H1 (cell line): ENCODE data around the gene MYO9B.
A peak's percentile ranks its signal among the peaks of the same experiment; 100 is the strongest.

Experiments used
- CEBPB ChIP-seq: IDR thresholded peaks from 2 replicates; pipeline ENCODE4 v1.6.1; 2012; ENCODE audit warnings: low read depth, low read length
- CREB1 ChIP-seq: IDR thresholded peaks from 2 replicates; pipeline ENCODE4 v1.6.1; 2012; ENCODE audit warnings: inconsistent platforms
- EP300 ChIP-seq, 2 experiments: IDR thresholded peaks; 1 replicate in 1 of 2; 2 replicates in 1 of 2; pipeline ENCODE4 v1.6.1; 2011 to 2012; ENCODE audit warnings: low read depth in 2 of 2, low read length in 2 of 2, mild to moderate bottlenecking in 2 of 2, borderline replicate concordance in 1 of 2, inconsistent platforms in 1 of 2, moderate library complexity in 1 of 2
- EZH2 ChIP-seq: fragments of 200-600 bp; sonication (generic); IDR thresholded peaks from 2 replicates; pipeline ENCODE4 v1.7.1; 2012; ENCODE audit warnings: low read depth, mild to moderate bottlenecking, moderate library complexity, low read length, inconsistent platforms; ENCODE audit not compliant: severe bottlenecking
- JUN ChIP-seq: IDR thresholded peaks from 2 replicates; pipeline ENCODE4 v1.6.1; 2011; ENCODE audit warnings: low read depth, mild to moderate bottlenecking, improper control_type of control experiment, low read length
- POLR2A ChIP-seq, 2 experiments: IDR thresholded peaks; 1 replicate in 1 of 2; 2 replicates in 1 of 2; pipeline ENCODE4 v1.6.1; 2011; ENCODE audit warnings: low read depth in 2 of 2, low read length in 2 of 2, mild to moderate bottlenecking in 2 of 2; ENCODE audit errors: control extremely low read depth in 1 of 2
- POLR2AphosphoS5 ChIP-seq: IDR thresholded peaks from 2 replicates; pipeline ENCODE4 v1.6.1; 2011; ENCODE audit warnings: low read depth, low read length
- SIN3A ChIP-seq, 2 experiments: IDR thresholded peaks in 1 of 2; conservative IDR thresholded peaks in 1 of 2; 2 replicates each; pipeline ENCODE4 v1.6.1; 2011 to 2012; ENCODE audit warnings: low read length in 2 of 2, improper control_type of control experiment in 1 of 2, low read depth in 1 of 2, mild to moderate bottlenecking in 1 of 2
- SP2 ChIP-seq: IDR thresholded peaks from 2 replicates; pipeline ENCODE4 v1.6.1; 2012; ENCODE audit warnings: mild to moderate bottlenecking, low read length, inconsistent platforms
- SUZ12 ChIP-seq: fragments of 200-600 bp; sonication (generic); IDR thresholded peaks from 2 replicates; pipeline ENCODE4 v1.6.1; 2012; ENCODE audit warnings: mild to moderate bottlenecking, inconsistent platforms, low read length, moderate library complexity, mixed read lengths
- TBP ChIP-seq: IDR thresholded peaks from 2 replicates; pipeline ENCODE4 v1.6.1; 2011; ENCODE audit warnings: low read depth, low read length, improper control_type of control experiment
- TF ChIP-seq, protein P1 (sequence below), 3 experiments: IDR thresholded peaks; 1 replicate in 2 of 3; 2 replicates in 1 of 3; pipeline versions ENCODE4 v1.5.1 to v1.6.1; 2011; ENCODE audit warnings: low read length in 3 of 3, mild to moderate bottlenecking in 3 of 3, inconsistent platforms in 2 of 3, low read depth in 1 of 3, moderate library complexity in 1 of 3; ENCODE audit not compliant: insufficient read depth in 1 of 3; ENCODE audit errors: control extremely low read depth in 1 of 3
- TF ChIP-seq, protein P2 (sequence below): IDR thresholded peaks from 2 replicates; pipeline ENCODE4 v1.6.1; 2012; ENCODE audit warnings: inconsistent platforms

DNA sequence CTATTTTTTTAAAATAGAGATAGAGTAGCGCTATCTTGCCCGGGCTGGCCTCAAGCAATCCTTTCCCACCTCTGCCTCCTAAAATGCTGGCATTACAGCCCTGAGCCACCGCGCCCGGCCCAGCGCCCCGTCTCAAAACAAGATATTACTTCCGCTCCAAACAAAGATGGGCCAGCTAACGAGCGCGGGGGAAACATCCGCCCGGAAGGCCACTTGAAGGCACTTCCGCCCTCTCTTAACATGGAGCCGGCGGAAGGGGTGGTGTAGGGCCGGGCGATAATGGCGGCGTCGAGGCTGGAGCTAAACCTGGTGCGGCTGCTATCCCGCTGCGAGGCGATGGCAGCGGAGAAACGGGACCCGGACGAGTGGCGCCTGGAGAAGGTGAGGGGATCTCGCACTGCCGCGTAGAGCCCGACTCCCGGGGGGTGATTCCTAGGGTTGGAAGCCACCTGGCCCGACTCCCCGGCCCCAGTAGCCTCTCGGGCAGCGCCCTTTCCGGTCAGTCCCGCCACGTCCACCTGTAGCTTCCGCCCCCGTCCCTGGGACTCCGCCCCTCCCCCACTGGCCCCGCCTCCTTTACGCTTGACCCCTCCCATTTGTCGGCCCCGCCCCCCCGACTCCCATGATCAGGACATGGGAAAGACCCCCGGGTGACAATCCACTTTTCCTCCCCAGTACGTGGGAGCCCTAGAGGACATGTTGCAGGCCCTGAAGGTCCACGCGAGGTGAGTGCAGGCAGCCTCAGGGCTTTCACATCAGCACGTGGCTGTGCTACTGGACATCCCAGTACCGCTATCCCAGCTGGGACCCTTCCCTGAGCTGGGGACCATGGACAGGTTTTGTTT is 139.8 kb downstream of the MYO9B start, which contains the start of gene USE1:
- peak; percentile 88 for TF ChIP-seq TBP
- TF ChIP-seq JUN, result no peak
- TF ChIP-seq, protein P1, sequence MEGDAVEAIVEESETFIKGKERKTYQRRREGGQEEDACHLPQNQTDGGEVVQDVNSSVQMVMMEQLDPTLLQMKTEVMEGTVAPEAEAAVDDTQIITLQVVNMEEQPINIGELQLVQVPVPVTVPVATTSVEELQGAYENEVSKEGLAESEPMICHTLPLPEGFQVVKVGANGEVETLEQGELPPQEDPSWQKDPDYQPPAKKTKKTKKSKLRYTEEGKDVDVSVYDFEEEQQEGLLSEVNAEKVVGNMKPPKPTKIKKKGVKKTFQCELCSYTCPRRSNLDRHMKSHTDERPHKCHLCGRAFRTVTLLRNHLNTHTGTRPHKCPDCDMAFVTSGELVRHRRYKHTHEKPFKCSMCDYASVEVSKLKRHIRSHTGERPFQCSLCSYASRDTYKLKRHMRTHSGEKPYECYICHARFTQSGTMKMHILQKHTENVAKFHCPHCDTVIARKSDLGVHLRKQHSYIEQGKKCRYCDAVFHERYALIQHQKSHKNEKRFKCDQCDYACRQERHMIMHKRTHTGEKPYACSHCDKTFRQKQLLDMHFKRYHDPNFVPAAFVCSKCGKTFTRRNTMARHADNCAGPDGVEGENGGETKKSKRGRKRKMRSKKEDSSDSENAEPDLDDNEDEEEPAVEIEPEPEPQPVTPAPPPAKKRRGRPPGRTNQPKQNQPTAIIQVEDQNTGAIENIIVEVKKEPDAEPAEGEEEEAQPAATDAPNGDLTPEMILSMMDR (IDR thresholded peaks at IDR 0.05; ENCODE audit: control extremely low read depth in 1 of 3, insufficient read depth in 1 of 3, low read depth in 1 of 3, low read length in 3 of 3), result no peak
- peak; percentile 67 to 86; a peak in 2 of 4 replicates for TF ChIP-seq SIN3A (conservative IDR thresholded peaks at IDR 0.05 in 1 of 2, IDR thresholded peaks at IDR 0.05 in 1 of 2; ENCODE audit: low read depth in 1 of 2, low read length in 2 of 2)
- peak; percentile 80 to 97 for TF ChIP-seq POLR2A (IDR thresholded peaks at IDR 0.05; ENCODE audit: control extremely low read depth in 1 of 2, low read depth in 2 of 2, low read length in 2 of 2)
- TF ChIP-seq SUZ12, result no peak
- no peak; a peak in 1 of 3 replicates for TF ChIP-seq EP300 (IDR thresholded peaks at IDR 0.05; ENCODE audit: borderline replicate concordance in 1 of 2, low read depth in 2 of 2, low read length in 2 of 2)
- TF ChIP-seq CEBPB, result no peak
- TF ChIP-seq CREB1, result peak; percentile 44; the same call in 1 of the 2 replicates
- no peak for TF ChIP-seq EZH2
- TF ChIP-seq POLR2AphosphoS5, result peak; percentile 78
- TF ChIP-seq SP2, result no peak
- TF ChIP-seq, protein P2, sequence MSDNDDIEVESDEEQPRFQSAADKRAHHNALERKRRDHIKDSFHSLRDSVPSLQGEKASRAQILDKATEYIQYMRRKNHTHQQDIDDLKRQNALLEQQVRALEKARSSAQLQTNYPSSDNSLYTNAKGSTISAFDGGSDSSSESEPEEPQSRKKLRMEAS, result peak; percentile 57
